ENCODE data around the gene INPPL1.

Gene INPPL1

GRCh38 chr11:72238492-72239312 is 14.1 kb downstream of the INPPL1 start:
- H3K9me3 ChIP-seq (ENCODE audit: insufficient read depth, low read length): no peaks in the 10 kb centered on the region
- H2AFZ ChIP-seq (ENCODE audit: low read depth, low read length): no peak overlapping the region
- H3K4me2 ChIP-seq (ENCODE audit: low read length): no peak overlapping the region
- no peak overlapping the region for H3K9ac ChIP-seq (ENCODE audit: low read length)
- TF ChIP-seq CTCF (IDR thresholded peaks at IDR 0.05; ENCODE audit: low read depth, low read length): 0 out of 2 replicates have a peak, but pooled peaks have one; percentile 0
- TF ChIP-seq EZH2phosphoT487 (IDR thresholded peaks at IDR 0.05; ENCODE audit: low read depth): no peak
- H4K20me1 ChIP-seq (ENCODE audit: insufficient read depth, low read length): peaks cover 23% of the 10 kb centered on the region; the same call in 1 of the 2 replicates
- H3K79me2 ChIP-seq (ENCODE audit: low read length): no peaks in the 10 kb centered on the region
- peaks cover 42% of the 10 kb centered on the region for H3K36me3 ChIP-seq (replicated peaks; ENCODE audit: low read depth, low read length)
- H3K27me3 ChIP-seq (ENCODE audit: low read depth, low read length): no peaks in the 10 kb centered on the region
- no peak overlapping the region for H3K27ac ChIP-seq (ENCODE audit: low read length)
- no peak overlapping the region for H3K4me3 ChIP-seq (ENCODE audit: low read length)
- H3K4me1 ChIP-seq (ENCODE audit: low read length): no peaks in the 10 kb centered on the region

GRCh38 chr11:72239313-72239848 is 14.8 kb downstream of the INPPL1 start:
- no peak overlapping the region for H3K4me2 ChIP-seq (ENCODE audit: low read length)
- H3K27ac ChIP-seq (ENCODE audit: low read length): no peak overlapping the region
- H2AFZ ChIP-seq (ENCODE audit: low read depth, low read length): no peak overlapping the region
- no peaks in the 10 kb centered on the region for H3K79me2 ChIP-seq (ENCODE audit: low read length)
- no peaks in the 10 kb centered on the region for H3K9me3 ChIP-seq (ENCODE audit: insufficient read depth, low read length)
- H3K36me3 ChIP-seq (replicated peaks; ENCODE audit: low read depth, low read length): peaks cover 35% of the 10 kb centered on the region
- H4K20me1 ChIP-seq (ENCODE audit: insufficient read depth, low read length): peaks cover 16% of the 10 kb centered on the region; the same call in 1 of the 2 replicates
- H3K4me3 ChIP-seq (ENCODE audit: low read length): no peak overlapping the region
- no peak overlapping the region for H3K9ac ChIP-seq (ENCODE audit: low read length)
- TF ChIP-seq CTCF (IDR thresholded peaks at IDR 0.05; ENCODE audit: low read depth, low read length) (no peak), EZH2phosphoT487 (IDR thresholded peaks at IDR 0.05; ENCODE audit: low read depth) (no peak)
- no peaks in the 10 kb centered on the region for H3K27me3 ChIP-seq (ENCODE audit: low read depth, low read length)
- H3K4me1 ChIP-seq (ENCODE audit: low read length): no peaks in the 10 kb centered on the region

- TF ChIP-seq CTCF (IDR thresholded peaks at IDR 0.05; ENCODE audit: low read depth, low read length) (no peak), EZH2phosphoT487 (IDR thresholded peaks at IDR 0.05; ENCODE audit: low read depth) (no peak)
- peaks cover 33% of the 10 kb centered on the region for H3K36me3 ChIP-seq (replicated peaks; ENCODE audit: low read depth, low read length)
- H3K4me1 ChIP-seq (ENCODE audit: low read length): no peaks in the 10 kb centered on the region
- no peaks in the 10 kb centered on the region for H3K79me2 ChIP-seq (ENCODE audit: low read length)
- peaks cover 15% of the 10 kb centered on the region; the same call in 1 of the 2 replicates for H4K20me1 ChIP-seq (ENCODE audit: insufficient read depth, low read length)
- H3K4me3 ChIP-seq (ENCODE audit: low read length): no peak overlapping the region
- no peak overlapping the region for H3K4me2 ChIP-seq (ENCODE audit: low read length)
- 0 out of 2 replicates have a peak, but pooled peaks cover under 1% of the 10 kb centered on the region for H3K27me3 ChIP-seq (ENCODE audit: low read depth, low read length)
- no peak overlapping the region for H3K9ac ChIP-seq (ENCODE audit: low read length)
- no peaks in the 10 kb centered on the region for H3K9me3 ChIP-seq (ENCODE audit: insufficient read depth, low read length)
- no peak overlapping the region for H3K27ac ChIP-seq (ENCODE audit: low read length)
- no peak overlapping the region for H2AFZ ChIP-seq (ENCODE audit: low read depth, low read length)
These were observed 15.4 kb downstream of the INPPL1 start for GRCh38 chr11:72239849-72240460.
